Fibroblast of skin of right quadriceps (primary cell): Measurements from ENCODE around the gene GLUD2.
"Not testable (repeated sequence)": the region's sequence is repeated elsewhere in the genome, so short reads cannot be mapped to it uniquely, and the experiment has no call there.

Experiments used
- DNase-seq: peaks from one replicate; pipeline ENCODE4 v3.0.0-alpha.2; 2013

The GLUD2 gene

GRCh38 chrX:121047441-121048419 is at the start of gene GLUD2:
TSS of gene GLUD2 (plus strand) at chrX:121047610. CDS start at chrX:121047685, 75 bp downstream.
- not testable (repeated sequence) for DNase-seq

GRCh38 chrX:120999413-120999812 is 48.0 kb upstream of the GLUD2 start:
- DNase-seq = no peak

GRCh38 chrX:121000589-121000988 is 46.8 kb upstream of the GLUD2 start:
- no peak for DNase-seq

GRCh38 chrX:121008920-121009319 is 38.5 kb upstream of the GLUD2 start:
- DNase-seq = no peak

GRCh38 chrX:121009764-121010163 is 37.6 kb upstream of the GLUD2 start:
- DNase-seq = no peak

- no peak for DNase-seq
Measured at GRCh38 chrX:121010218-121010617, 37.2 kb upstream of the GLUD2 start.

GRCh38 chrX:121011254-121011653 is 36.2 kb upstream of the GLUD2 start:
- DNase-seq = no peak

- DNase-seq = no peak
Measured at GRCh38 chrX:121013897-121014455, 33.4 kb upstream of the GLUD2 start.

- DNase-seq = no peak
Measured at GRCh38 chrX:121014826-121015225, 32.6 kb upstream of the GLUD2 start.

GRCh38 chrX:121028419-121028818 is 19.0 kb upstream of the GLUD2 start:
- DNase-seq = no peak

- DNase-seq = no peak
Measured at GRCh38 chrX:121030083-121030482, 17.3 kb upstream of the GLUD2 start.

GRCh38 chrX:121032531-121032930 is 14.9 kb upstream of the GLUD2 start:
- DNase-seq = no peak

GRCh38 chrX:121036137-121036536 is 11.3 kb upstream of the GLUD2 start:
- peak; percentile 6 for DNase-seq

GRCh38 chrX:121036951-121037350 is 10.5 kb upstream of the GLUD2 start:
- no peak for DNase-seq

GRCh38 chrX:121050781-121051180 is 3.4 kb downstream of the GLUD2 start:
- DNase-seq = no peak

GRCh38 chrX:121052122-121052521 is 4.7 kb downstream of the GLUD2 start:
- DNase-seq = no peak

GRCh38 chrX:121062289-121062688 is 14.9 kb downstream of the GLUD2 start:
- no peak for DNase-seq

- no peak for DNase-seq
Measured at GRCh38 chrX:121064579-121064978, 17.2 kb downstream of the GLUD2 start.

GRCh38 chrX:121084247-121084646 is 36.8 kb downstream of the GLUD2 start:
- DNase-seq = not testable (repeated sequence)

- no peak for DNase-seq
Measured at GRCh38 chrX:121084903-121085611, 37.6 kb downstream of the GLUD2 start.

- no peak for DNase-seq
Measured at GRCh38 chrX:121085612-121086010, 38.2 kb downstream of the GLUD2 start.

- DNase-seq = no peak
Measured at GRCh38 chrX:121093011-121093410, 45.6 kb downstream of the GLUD2 start.
